GM10266 (cell line): Measurements from ENCODE around the gene ZG16.

Experiments
- DNase-seq: peaks from one replicate; pipeline ENCODE4 v3.0.0; 2012; ENCODE audit errors: extremely low spot score
- TF ChIP-seq, protein P1 (sequence below): IDR thresholded peaks from 2 replicates; pipeline ENCODE4 v1.5.1; 2012; ENCODE audit warnings: mild to moderate bottlenecking, low read depth; ENCODE audit not compliant: control insufficient read depth, insufficient read depth; ENCODE audit errors: missing control alignments

Gene ZG16

DNA sequence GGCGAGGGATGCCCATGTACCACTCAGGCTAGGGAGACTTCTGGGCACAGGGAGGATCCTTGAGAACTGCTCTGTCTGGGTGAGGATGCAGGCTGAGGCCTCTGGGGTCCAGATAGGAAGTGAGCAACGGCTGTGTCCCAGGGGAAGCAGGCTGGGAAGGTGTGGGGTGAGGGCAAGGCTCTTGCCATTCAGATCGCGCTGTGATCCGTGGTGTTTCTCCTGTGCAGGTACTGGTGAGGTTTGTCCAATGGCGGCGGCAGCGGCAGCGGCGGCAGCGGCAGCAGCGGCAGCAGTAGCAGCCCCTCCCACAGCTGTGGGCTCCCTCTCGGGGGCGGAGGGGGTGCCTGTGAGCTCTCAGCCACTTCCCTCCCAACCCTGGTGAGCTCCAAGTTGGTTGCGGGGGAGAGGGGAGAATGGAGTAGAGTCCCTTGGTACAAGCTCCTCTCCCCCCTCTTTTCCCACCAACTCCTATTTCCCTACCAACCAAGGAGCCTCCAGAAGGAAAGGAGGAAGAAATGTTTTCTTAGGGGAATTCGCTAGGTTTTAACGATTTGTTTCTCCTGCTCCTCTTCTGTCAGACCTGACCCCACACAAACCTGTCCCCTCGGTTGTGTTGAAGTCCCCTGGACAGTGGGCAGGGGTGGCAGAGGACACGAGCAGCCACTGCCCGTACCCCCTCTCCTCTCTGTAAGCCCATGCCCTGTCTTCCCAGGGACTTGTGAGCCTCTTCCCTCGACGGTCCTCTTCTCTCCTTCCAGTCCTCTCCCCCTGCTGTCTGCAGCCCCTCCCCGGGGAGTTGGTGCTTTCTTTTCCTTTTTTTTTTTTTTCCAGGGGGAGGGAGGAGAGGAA, 32.0 kb downstream of the ZG16 start:
- DNase-seq = no peak
- TF ChIP-seq, protein P1, sequence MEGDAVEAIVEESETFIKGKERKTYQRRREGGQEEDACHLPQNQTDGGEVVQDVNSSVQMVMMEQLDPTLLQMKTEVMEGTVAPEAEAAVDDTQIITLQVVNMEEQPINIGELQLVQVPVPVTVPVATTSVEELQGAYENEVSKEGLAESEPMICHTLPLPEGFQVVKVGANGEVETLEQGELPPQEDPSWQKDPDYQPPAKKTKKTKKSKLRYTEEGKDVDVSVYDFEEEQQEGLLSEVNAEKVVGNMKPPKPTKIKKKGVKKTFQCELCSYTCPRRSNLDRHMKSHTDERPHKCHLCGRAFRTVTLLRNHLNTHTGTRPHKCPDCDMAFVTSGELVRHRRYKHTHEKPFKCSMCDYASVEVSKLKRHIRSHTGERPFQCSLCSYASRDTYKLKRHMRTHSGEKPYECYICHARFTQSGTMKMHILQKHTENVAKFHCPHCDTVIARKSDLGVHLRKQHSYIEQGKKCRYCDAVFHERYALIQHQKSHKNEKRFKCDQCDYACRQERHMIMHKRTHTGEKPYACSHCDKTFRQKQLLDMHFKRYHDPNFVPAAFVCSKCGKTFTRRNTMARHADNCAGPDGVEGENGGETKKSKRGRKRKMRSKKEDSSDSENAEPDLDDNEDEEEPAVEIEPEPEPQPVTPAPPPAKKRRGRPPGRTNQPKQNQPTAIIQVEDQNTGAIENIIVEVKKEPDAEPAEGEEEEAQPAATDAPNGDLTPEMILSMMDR = no peak

DNA sequence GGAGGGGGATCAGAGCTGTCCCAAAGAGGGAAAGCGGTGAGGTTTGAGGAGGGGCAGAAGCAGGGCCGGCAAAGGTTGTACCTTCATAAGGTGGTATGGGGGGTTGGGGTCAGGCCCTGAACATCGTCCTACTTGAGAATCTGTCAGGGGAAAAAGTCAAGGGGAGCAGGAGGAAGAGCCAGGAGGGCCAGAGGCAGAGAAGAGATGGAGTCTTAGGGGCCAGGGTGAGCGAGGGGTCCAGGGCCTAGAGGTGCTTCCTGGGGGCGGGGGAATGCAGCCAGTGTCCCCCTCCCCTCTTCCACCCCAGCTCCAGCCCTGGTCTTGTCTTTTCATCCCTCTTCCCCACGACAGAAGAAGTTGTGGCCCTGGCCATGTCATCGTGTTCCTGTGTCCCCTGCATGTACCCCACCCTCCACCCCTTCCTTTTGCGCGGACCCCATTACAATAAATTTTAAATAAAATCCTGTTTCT, 32.7 kb downstream of the ZG16 start:
- TF ChIP-seq, protein P1 = no peak
- DNase-seq = no peak

DNA sequence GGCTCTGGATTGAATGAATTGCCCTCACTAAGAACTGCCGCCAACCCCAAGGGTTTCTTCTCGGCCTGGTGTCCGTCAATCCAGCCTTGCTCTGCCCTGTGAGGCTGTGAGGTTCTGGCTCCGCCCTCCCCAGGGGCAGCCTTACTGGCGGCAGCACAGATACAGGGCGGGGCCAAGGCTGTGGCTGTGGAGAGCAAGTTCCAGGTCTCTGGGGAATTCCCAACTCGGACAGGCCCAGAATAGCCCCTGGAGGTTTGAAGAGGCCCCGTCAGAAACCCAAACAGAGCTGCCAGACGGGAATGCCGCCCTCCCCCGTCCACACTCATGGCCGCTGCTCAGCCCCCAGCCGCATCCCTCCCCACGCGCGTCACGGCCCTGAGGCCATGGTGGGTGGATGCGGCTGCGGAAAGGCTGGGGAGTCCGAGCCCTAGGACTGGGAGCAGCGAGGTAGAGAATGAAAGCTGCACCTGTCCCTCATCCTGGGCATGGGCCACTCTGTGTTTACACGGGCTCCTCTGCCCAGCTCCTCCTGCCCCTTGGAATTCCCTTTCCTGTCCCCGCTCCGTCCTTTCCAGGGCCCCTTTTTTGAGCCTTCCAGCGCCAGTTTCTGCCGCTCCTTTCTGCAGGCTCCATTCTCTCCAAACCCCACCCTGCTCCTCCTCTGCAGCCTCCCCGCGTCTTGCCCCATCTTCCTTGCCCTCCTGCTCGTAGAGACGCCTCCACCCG, 33.3 kb downstream of the ZG16 start:
- DNase-seq = peak; percentile 94
- TF ChIP-seq, protein P1 = no peak

DNA sequence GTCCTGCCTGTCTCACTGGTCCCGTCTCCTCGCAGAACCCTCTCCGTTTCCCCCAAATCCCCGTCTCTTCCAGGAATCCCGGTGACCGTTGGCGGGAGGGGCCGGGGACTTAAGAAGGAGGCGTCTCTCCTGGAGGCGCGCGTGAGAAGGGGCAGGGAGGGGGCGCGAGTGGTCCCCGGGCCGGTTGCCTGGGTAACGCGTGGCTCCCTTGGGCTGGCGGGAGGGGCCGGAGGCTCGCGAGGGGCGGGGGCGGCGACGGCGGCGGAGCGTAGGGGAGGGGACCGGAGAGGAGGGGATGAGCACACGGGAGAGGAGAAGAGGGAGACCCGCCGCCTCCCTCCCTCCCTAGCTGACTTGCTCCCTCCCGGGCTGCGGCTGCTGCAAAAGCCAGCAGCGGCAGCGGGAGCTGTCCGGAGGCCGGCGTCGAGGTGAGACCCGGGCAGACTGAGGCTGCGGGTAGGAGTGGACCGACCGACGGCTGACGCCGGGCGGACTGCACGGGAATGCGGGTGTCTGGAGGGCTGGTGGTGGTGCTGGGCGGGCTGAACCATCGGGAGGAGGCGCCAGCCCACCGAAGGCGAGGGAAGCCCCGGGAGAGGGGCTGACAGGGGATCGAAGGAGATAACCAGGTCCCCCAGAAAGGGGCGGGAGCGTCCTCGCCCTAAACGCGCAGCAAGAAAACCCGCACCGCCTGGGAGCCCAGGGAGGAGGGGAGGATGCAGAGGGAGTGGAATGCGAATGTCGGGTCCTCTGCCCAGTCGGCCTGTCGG, 34.0 kb downstream of the ZG16 start, which contains the start of gene PRRT2:
Gene PRRT2 (plus strand): TSS at position 298 of the 770 bp plus-strand sequence. CDS start 862 bp downstream, outside the sequence.
- peak; percentile 59 for DNase-seq
- TF ChIP-seq, protein P1 = no peak

DNA sequence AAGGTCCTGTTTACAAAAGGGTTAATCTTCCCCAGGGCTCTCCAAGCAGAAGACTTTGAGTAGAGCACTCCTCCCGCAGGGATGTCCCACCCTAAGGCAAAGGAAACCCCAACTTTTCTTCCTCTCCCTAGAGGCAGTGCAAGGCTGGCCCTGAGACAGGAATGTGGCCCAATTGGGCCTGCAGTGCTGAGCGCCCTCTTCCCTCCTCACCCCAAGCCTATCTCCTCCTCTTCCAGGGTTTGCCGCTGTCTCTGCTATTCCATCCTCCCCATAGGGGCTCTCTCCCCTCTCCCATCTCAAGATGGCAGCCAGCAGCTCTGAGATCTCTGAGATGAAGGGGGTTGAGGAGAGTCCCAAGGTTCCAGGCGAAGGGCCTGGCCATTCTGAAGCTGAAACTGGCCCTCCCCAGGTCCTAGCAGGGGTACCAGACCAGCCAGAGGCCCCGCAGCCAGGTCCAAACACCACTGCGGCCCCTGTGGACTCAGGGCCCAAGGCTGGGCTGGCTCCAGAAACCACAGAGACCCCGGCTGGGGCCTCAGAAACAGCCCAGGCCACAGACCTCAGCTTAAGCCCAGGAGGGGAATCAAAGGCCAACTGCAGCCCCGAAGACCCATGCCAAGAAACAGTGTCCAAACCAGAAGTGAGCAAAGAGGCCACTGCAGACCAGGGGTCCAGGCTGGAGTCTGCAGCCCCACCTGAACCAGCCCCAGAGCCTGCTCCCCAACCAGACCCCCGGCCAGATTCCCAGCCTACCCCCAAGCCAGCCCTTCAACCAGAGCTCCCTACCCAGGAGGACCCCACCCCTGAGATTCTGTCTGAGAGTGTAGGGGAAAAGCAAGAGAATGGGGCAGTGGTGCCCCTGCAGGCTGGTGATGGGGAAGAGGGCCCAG, 34.9 kb downstream of the ZG16 start:
- TF ChIP-seq, protein P1 = no peak
- no peak for DNase-seq
